ENCODE results near the gene DLG2.

Gene DLG2

GRCh38 chr11:83681906-83682610, 1945.1 kb downstream of the DLG2 start:
- DNase-seq = no peak

GRCh38 chr11:83681031-83681781, 1945.9 kb downstream of the DLG2 start:
- no peak for DNase-seq

GRCh38 chr11:83680321-83680720, 1946.8 kb downstream of the DLG2 start:
- DNase-seq = no peak

GRCh38 chr11:83678831-83679584, 1948.1 kb downstream of the DLG2 start:
- no peak for DNase-seq

GRCh38 chr11:83677730-83678129, 1949.4 kb downstream of the DLG2 start:
- DNase-seq = no peak

GRCh38 chr11:83676056-83676601, 1951.0 kb downstream of the DLG2 start:
- DNase-seq = no peak

- DNase-seq = no peak
Observed at GRCh38 chr11:83674102-83674896, 1952.8 kb downstream of the DLG2 start.

GRCh38 chr11:83671289-83671688, 1955.9 kb downstream of the DLG2 start:
- DNase-seq = no peak

- DNase-seq = no peak
Observed at GRCh38 chr11:83666149-83666548, 1961.0 kb downstream of the DLG2 start.

- DNase-seq = no peak
Observed at GRCh38 chr11:83663988-83664387, 1963.2 kb downstream of the DLG2 start.

- DNase-seq = no peak
Observed at GRCh38 chr11:83663446-83663845, 1963.7 kb downstream of the DLG2 start.

GRCh38 chr11:83662494-83662893, 1964.7 kb downstream of the DLG2 start:
- DNase-seq = no peak

GRCh38 chr11:83661491-83662350, 1965.4 kb downstream of the DLG2 start:
- DNase-seq = no peak

- DNase-seq = no peak
Observed at GRCh38 chr11:83659466-83659865, 1967.7 kb downstream of the DLG2 start.

- DNase-seq = no peak
Observed at GRCh38 chr11:83656796-83657330, 1970.3 kb downstream of the DLG2 start.

- DNase-seq = no peak
Observed at GRCh38 chr11:83655976-83656375, 1971.2 kb downstream of the DLG2 start.

GRCh38 chr11:83649528-83649855, 1977.7 kb downstream of the DLG2 start:
- no peak for DNase-seq

GRCh38 chr11:83648610-83649527, 1978.3 kb downstream of the DLG2 start:
- no peak for DNase-seq

GRCh38 chr11:83645561-83645960, 1981.6 kb downstream of the DLG2 start:
- no peak for DNase-seq

- no peak for DNase-seq
Observed at GRCh38 chr11:83643115-83643514, 1984.0 kb downstream of the DLG2 start.

Measured in inflammatory macrophage treated with lipopolysaccharide for 4 hours (primary cell).